ENCODE results near the gene CHMP5.

Gene CHMP5

DNA sequence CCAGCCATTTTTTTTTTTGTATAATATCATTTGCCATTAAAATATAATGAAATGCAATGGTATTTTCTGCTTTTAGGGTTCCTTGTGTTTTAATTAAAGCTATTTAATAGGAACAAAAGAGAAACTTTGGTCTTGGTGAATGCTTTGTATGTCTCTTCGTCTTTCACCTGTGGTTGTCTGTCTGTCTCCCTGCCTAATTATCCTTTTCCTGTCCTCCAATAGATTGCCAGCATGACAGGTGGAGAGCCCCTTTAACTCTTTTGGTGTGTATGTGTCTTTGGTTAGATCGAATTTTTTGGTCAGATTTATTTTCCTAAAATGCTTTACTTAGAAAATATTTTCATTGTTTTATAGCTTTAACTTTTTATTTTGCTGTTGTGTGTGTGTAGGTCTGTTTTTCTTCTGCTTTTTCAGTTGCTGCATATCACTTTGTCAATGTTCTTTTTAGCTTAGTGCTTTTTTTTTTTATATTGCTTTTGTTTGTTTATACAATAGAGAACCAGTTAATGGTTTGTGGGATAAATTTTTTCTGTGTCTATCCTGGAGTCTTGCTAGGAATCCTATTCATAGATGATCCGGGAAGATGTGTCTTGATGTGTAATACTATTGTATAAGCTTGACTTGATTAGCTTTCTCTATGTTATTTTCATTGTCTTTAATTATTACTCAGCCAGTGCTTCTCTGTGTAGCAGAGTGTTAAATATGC is 8.6 kb downstream of the CHMP5 start:
- DNase-seq (ENCODE audit: low spot score) (no peak), FAIRE-seq (no peak)

DNA sequence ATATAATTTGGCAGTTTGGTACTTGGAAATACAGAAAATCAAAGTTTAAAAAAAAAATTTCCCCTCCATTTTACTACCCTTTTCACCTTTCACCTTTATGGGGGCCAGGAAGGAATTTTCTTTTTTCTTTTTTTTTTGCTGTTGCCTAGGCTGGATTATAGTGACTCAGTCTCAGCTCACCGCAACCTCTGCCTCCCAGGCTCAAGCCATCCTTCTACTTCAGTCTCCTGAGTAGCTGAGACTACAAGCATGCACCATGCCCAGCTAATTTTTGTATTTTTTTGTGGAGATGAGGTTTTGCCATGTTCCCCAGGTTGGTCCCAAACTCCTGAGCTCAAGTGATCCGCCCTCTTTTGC is 9.1 kb downstream of the CHMP5 start:
- DNase-seq (ENCODE audit: low spot score) (peak; percentile 29), FAIRE-seq (peak; percentile 48)

- FAIRE-seq (no peak), DNase-seq (ENCODE audit: low spot score) (peak; percentile 9)
Observed at GRCh38 chr9:33277484-33277883, 12.6 kb downstream of the CHMP5 start.

DNA sequence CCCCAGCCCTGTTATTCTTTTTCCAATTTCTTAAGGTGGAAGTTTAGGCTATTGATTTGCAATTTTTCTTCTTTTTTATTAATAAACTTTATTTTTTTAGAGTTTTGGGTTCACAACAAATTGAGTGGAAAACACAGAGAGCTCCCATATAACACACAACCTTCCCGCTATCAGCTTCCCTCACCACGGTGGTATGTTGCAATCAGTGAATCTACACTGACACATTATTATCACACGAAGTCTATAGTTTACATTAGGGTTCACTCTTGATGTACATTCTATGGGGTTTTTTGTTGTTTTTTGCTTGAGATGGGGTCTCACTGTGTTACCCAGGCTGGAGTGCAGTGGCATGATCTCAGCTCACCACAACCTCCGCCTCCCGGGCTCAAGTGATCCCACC is 20.7 kb downstream of the CHMP5 start:
- FAIRE-seq (no peak), DNase-seq (ENCODE audit: low spot score) (no peak)

DNA sequence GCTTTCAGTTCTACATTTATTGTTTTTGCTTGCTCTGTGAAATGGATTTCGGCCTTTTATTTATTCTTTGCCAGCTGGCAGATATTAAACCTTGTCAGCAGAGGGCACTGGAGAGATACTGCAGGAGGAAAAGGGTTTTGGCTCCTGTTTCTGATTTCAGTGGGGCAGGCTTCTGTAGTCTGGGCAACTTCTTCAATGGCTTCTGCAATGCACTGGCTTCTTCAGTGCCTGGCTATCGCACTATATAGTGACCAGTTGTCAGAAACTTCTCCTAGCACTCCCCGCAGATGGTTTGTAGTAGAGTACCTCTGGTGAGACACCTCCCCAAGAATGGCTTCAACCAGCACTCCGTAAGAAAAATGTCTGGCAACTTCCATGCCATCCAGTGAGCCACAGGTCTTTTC is 22.2 kb downstream of the CHMP5 start:
- FAIRE-seq = peak; percentile 45

GRCh38 chr9:33288235-33288634 is 23.4 kb downstream of the CHMP5 start:
- no peak for FAIRE-seq
- DNase-seq (ENCODE audit: low spot score) = no peak

More for the DNA sequence above, 22.2 kb downstream of the CHMP5 start:
- DNase-seq (ENCODE audit: low spot score) = peak; percentile 42

GRCh38 chr9:33288828-33289483 is 24.1 kb downstream of the CHMP5 start:
- DNase-seq (ENCODE audit: low spot score) (no peak), FAIRE-seq (no peak)

- FAIRE-seq = no peak
Observed at GRCh38 chr9:33289496-33289895, 24.6 kb downstream of the CHMP5 start.

GRCh38 chr9:33289936-33290246 is 25.0 kb downstream of the CHMP5 start:
- FAIRE-seq (no peak), DNase-seq (ENCODE audit: low spot score) (no peak)

More at GRCh38 chr9:33289496-33289895, 24.6 kb downstream of the CHMP5 start:
- no peak for DNase-seq (ENCODE audit: low spot score)

DNA sequence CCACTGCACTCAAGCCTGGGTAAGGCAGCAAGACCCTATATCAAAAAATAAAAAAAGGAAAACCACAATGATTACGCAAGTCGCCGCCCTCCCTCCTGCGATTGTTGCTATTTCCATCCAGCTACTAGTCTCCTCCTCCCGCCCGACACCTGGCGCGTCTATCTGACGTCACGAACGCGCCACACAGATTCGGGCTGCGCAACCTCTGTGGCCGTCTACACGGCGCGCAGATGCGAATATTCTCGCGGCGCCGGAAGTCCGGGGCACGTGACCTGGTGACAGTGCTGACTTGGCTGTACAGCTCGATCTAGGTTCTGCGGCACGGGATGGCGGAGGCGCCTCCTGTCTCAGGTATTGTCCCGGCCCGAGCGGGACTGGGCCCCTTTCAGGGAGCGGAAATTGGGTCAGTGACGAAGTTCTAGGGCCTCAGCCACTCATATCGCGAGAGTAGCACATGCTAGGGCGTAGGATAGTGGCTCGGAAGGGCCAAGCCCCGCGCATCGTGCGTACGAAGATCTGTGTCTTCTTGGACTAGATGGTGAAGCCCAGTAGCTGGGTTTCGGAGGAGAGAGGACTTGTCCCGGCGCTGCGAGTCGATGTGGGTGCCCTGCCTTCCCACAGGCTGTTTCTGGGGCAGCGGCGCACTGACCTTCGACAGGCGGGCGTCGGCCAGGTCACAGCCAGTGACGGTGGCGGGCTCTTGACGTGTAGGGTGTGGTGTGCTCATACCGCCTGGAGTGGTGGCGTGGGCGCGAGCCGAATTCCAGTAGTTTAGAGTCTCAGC is 25.6 kb downstream of the CHMP5 start, which contains the start of gene NFX1:
Gene NFX1, plus strand, starts transcription at position 270 of the 784 bp plus-strand sequence. Its CDS starts 57 bp downstream, at position 327.
- peak; percentile 90 for DNase-seq (ENCODE audit: low spot score)
- peak; percentile 74 for FAIRE-seq

- DNase-seq (ENCODE audit: low spot score) (no peak), FAIRE-seq (no peak)
Observed at GRCh38 chr9:33291031-33291397, 26.2 kb downstream of the CHMP5 start.

DNA sequence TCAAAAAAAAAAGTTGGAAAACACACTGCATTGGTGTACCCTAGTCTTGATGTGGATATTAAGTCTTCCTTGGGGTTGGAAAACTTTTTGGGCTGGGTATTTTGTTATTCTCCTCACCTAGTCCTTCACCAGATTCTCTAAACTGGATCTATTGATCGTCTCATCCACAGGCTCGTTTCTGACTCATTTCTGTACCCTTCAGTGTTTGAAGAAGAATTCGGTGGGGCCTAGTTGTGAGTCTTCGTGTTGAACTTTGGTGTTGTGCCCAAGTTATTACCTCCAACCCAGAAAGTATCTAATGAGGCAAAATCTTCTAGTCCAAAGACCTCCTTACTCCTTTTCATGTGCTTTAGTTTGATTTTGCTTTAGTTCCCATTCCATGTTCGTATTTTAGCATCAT is 27.1 kb downstream of the CHMP5 start:
- DNase-seq (ENCODE audit: low spot score) (no peak), FAIRE-seq (no peak)

DNA sequence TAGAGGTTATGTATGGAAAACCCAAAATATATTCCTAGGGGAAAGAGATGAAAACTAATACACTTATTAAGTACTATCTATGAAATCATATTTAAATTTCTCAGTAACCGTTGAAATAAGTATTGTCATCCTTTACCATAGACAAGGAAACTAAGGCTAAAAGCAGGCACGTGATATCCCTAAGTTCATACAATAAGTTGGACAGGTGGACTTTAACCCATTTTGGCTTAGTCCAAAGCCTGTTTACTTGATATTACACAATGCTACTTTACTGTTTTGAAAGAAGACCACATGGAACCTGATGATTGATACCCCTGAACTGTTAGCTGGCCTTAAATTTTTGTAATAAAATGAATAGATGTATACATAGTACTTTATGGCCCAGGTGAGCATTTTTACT is 28.9 kb downstream of the CHMP5 start:
- FAIRE-seq = no peak
- DNase-seq (ENCODE audit: low spot score) = no peak

- no peak for DNase-seq (ENCODE audit: low spot score)
- FAIRE-seq = no peak
Observed at GRCh38 chr9:33294670-33295432, 30.0 kb downstream of the CHMP5 start.

GRCh38 chr9:33295571-33295970 is 30.7 kb downstream of the CHMP5 start:
- no peak for DNase-seq (ENCODE audit: low spot score)
- no peak for FAIRE-seq

DNA sequence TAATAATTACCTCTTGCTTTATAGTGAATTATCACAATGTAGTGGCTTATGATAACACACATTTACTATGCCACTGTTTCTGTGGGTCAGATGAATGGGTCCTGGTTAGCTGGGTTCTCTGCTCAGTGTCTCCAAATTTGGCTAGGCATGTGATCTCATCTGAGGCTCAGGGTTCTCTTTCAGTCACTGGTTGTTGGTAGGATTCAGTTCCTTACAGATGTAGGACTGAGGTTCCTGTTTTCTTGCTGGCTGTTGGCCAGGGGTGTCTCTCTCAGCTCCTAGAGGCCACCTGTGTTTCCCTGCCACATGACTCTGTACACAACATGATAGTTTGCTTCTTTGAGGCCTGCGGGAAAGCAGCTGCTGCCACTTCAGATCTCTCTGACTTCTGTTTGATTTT is 32.6 kb downstream of the CHMP5 start:
- DNase-seq (ENCODE audit: low spot score) (no peak), FAIRE-seq (no peak)

- FAIRE-seq (no peak), DNase-seq (ENCODE audit: low spot score) (no peak)
Observed at GRCh38 chr9:33300546-33300945, 35.7 kb downstream of the CHMP5 start.

DNA sequence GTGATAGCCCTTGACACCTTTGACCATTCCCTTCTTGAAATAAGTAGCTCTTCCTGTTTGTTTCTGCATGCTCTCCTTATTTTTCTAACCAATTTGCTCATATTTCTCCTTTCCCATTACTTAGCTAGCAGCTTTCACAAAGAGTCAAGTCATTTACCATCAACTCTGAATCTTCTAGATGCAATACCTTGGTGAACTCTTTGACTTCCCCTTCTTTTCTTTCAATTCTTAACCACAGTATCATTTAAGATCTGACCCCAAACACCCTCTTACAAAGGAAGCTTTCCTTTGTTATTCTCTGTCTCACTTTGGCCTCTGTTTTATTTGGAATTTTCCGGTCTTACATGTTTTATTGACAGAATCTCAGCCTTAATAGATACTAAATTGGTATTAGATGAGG is 39.5 kb downstream of the CHMP5 start:
- DNase-seq (ENCODE audit: low spot score) (no peak), FAIRE-seq (no peak)

GRCh38 chr9:33306037-33306436 is 41.2 kb downstream of the CHMP5 start:
- DNase-seq (ENCODE audit: low spot score) (no peak), FAIRE-seq (no peak)

DNA sequence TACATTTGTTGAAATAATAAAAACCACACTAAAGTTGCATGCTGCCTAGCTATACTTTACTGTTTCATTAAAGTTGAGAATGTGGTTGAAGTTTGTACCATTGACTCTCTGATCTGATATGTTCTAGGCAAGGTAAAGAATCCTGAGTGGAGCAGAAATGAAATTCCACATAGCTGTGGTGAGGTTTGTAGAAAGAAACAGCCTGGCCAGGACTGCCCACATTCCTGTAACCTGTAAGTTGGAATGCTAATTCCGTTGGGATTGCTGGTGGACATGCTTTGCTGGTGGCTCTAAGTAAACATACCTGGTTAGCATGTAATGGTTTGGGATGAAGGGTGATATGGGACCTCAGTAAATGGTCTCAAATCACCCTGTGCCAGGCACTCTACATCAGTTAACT is 42.2 kb downstream of the CHMP5 start:
- DNase-seq (ENCODE audit: low spot score) (no peak), FAIRE-seq (no peak)

GRCh38 chr9:33309903-33310302 is 45.1 kb downstream of the CHMP5 start:
- FAIRE-seq (no peak), DNase-seq (ENCODE audit: low spot score) (no peak)

- DNase-seq (ENCODE audit: low spot score) (no peak), FAIRE-seq (no peak)
Observed at GRCh38 chr9:33310748-33311147, 45.9 kb downstream of the CHMP5 start.
